Karpas-422 (cell line): Measurements from ENCODE around the gene KLF3. TPM values are rescaled to one million over a fixed set of nuclear protein-coding genes. Genes with fewer than 3 reads are reported as not detected.

Experiments
- DNase-seq: peaks from one replicate; pipeline ENCODE4 v3.0.0-alpha.2; 2015
- H2AFZ ChIP-seq: fragments of 200-600 bp; sonication (generic); 2 replicates; pipeline ENCODE4 v1.6.1; 2014; ENCODE audit warnings: antibody characterized with exemption, low read length, mixed read lengths
- H3K27ac ChIP-seq: fragments of 200-600 bp; sonication (generic); 2 replicates; pipeline ENCODE4 v1.5.1; 2014; ENCODE audit warnings: mild to moderate bottlenecking, low read length, moderate library complexity
- H3K27me3 ChIP-seq: fragments of 200-600 bp; sonication (generic); 2 replicates; pipeline ENCODE4 v1.6.1; 2014; ENCODE audit warnings: low read length, mixed read lengths
- H3K36me3 ChIP-seq: fragments of 200-600 bp; sonication (generic); 2 replicates; pipeline ENCODE4 v1.6.1; 2014; ENCODE audit warnings: low read length, mixed read lengths; ENCODE audit not compliant: insufficient read depth
- H3K4me1 ChIP-seq: fragments of 200-600 bp; sonication (generic); 2 replicates; pipeline ENCODE4 v1.6.1; 2014; ENCODE audit warnings: mild to moderate bottlenecking, low read length, mixed read lengths
- H3K4me2 ChIP-seq: fragments of 200-600 bp; sonication (generic); 2 replicates; pipeline ENCODE4 v1.6.1; 2014; ENCODE audit warnings: low read length, low read depth, mild to moderate bottlenecking; ENCODE audit not compliant: poor library complexity, severe bottlenecking
- H3K4me3 ChIP-seq: fragments of 200-600 bp; sonication (generic); 2 replicates; pipeline ENCODE4 v1.5.1; 2014; ENCODE audit warnings: mild to moderate bottlenecking, antibody characterized with exemption, low read length, mixed read lengths
- H3K79me2 ChIP-seq: fragments of 200-600 bp; sonication (generic); 2 replicates; pipeline ENCODE4 v1.6.1; 2014; ENCODE audit warnings: mild to moderate bottlenecking, low read length, mixed read lengths
- H3K9ac ChIP-seq: fragments of 200-600 bp; sonication (generic); 2 replicates; pipeline ENCODE4 v1.6.0; 2014; ENCODE audit warnings: low read length
- H3K9me2 ChIP-seq: fragments of 200-600 bp; sonication (generic), shearing (Covaris generic); replicated peaks from 2 replicates; pipeline ENCODE4 v1.6.0; 2014; ENCODE audit warnings: mild to moderate bottlenecking, low read length, moderate library complexity; ENCODE audit not compliant: insufficient read depth
- H3K9me3 ChIP-seq: fragments of 300-700, 200-600 bp; sonication (generic); 2 replicates; pipeline ENCODE4 v1.6.1; 2014; ENCODE audit warnings: low read length, mixed read lengths
- H4K20me1 ChIP-seq: fragments of 200-600 bp; sonication (generic); 2 replicates; pipeline ENCODE4 v1.6.1; 2014; ENCODE audit warnings: mild to moderate bottlenecking, antibody characterized with exemption, low read length, low read depth; ENCODE audit not compliant: insufficient read depth
- total RNA-seq: library from RNA; depleted of rRNA; stranded (reverse); fragments of >200 nt; shearing (Covaris generic); gene quantifications from 2 replicates; pipeline ENCODE4 v1.2.3, GENCODE V29; 2014; ENCODE audit warnings: low replicate concordance

Gene KLF3
- total RNA-seq, 1 experiment from 2014 or later = not detected

GRCh38 chr4:38734911-38735310, 70.9 kb downstream of the KLF3 start:
- no peak overlapping the region for H3K4me2 ChIP-seq

GRCh38 chr4:38735870-38736269, 71.9 kb downstream of the KLF3 start:
- no peaks in the 10 kb centered on the region for H3K36me3 ChIP-seq
- DNase-seq = no peak
- H3K9me3 ChIP-seq = peaks cover 5% of the 10 kb centered on the region; the same call in 1 of the 2 replicates
- H3K79me2 ChIP-seq = no peaks in the 10 kb centered on the region
- no peaks in the 10 kb centered on the region for H3K27me3 ChIP-seq
- H2AFZ ChIP-seq = no peak overlapping the region
- H3K9ac ChIP-seq = no peak overlapping the region
- no peaks in the 10 kb centered on the region for H3K9me2 ChIP-seq
- H3K4me1 ChIP-seq = no peaks in the 10 kb centered on the region
- no peak overlapping the region for H3K4me3 ChIP-seq
- H3K27ac ChIP-seq = no peak overlapping the region
- H4K20me1 ChIP-seq = no peaks in the 10 kb centered on the region
- no peak overlapping the region for H3K4me2 ChIP-seq

More at GRCh38 chr4:38734911-38735310, 70.9 kb downstream of the KLF3 start:
- no peak overlapping the region for H3K27ac ChIP-seq
- H4K20me1 ChIP-seq = no peaks in the 10 kb centered on the region
- H3K36me3 ChIP-seq = no peaks in the 10 kb centered on the region
- H3K27me3 ChIP-seq = no peaks in the 10 kb centered on the region
- H3K4me3 ChIP-seq = no peak overlapping the region
- H2AFZ ChIP-seq = no peak overlapping the region
- H3K9ac ChIP-seq = no peak overlapping the region
- no peaks in the 10 kb centered on the region for H3K4me1 ChIP-seq
- DNase-seq = no peak
- no peaks in the 10 kb centered on the region for H3K79me2 ChIP-seq
- no peaks in the 10 kb centered on the region for H3K9me2 ChIP-seq
- H3K9me3 ChIP-seq = peaks cover 5% of the 10 kb centered on the region; the same call in 1 of the 2 replicates

DNA sequence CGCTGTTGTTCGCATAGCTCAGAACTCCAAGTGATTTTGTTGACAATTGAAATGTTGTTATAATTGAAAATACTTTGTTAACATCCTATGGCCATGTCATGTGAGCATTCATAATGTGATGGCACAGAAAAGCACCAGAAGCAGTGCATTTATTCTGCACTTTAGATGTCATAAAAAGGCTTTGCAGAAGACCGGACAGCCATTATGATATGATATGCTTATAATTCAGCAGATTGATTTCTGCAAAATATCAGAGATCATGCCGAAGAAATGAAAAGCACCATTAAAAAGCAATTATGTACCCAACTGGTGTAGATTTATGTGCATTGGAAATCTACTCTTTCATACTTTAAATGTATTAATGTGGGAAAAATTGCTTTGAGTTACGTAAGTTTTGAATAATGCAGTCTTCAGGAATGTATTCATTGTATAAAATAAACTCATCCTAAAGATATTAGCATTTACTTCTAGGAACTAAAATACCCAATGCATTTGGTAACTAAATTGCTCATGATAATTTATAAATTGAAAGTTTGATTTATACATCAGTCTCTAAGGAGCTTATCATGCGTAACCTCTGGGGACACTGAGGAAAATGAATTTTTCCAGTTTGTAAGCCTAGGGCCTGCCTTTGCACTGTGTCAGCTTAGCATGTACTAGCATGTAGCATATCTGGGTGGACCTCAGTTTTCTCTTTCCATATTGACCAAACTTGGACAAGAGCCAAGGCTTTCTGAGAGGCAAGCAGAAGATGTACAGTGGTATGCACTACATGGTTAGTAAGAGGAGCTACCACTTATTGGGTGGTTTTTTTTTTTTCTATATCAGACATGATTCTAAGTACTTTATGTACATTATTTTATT, 75.2 kb downstream of the KLF3 start:
- no peaks in the 10 kb centered on the region for H3K9me2 ChIP-seq
- H3K27me3 ChIP-seq = no peaks in the 10 kb centered on the region
- no peak overlapping the region for H3K27ac ChIP-seq
- no peak overlapping the region for H3K4me3 ChIP-seq
- H4K20me1 ChIP-seq = no peaks in the 10 kb centered on the region
- H3K9me3 ChIP-seq = no peaks in the 10 kb centered on the region
- no peaks in the 10 kb centered on the region for H3K36me3 ChIP-seq
- DNase-seq = no peak
- no peaks in the 10 kb centered on the region for H3K79me2 ChIP-seq
- peaks cover 8% of the 10 kb centered on the region; the same call in 1 of the 2 replicates for H3K4me1 ChIP-seq
- no peak overlapping the region for H2AFZ ChIP-seq
- H3K9ac ChIP-seq = no peak overlapping the region
- H3K4me2 ChIP-seq = no peak overlapping the region

- H3K79me2 ChIP-seq = no peaks in the 10 kb centered on the region
- DNase-seq = no peak
- no peaks in the 10 kb centered on the region for H4K20me1 ChIP-seq
- no peaks in the 10 kb centered on the region for H3K9me2 ChIP-seq
- H3K9me3 ChIP-seq = no peaks in the 10 kb centered on the region
- no peak overlapping the region for H3K4me3 ChIP-seq
- no peak overlapping the region for H3K27ac ChIP-seq
- peaks cover 8% of the 10 kb centered on the region; the same call in 1 of the 2 replicates for H3K4me1 ChIP-seq
- no peak overlapping the region for H3K4me2 ChIP-seq
- no peaks in the 10 kb centered on the region for H3K36me3 ChIP-seq
- no peak overlapping the region for H3K9ac ChIP-seq
- H2AFZ ChIP-seq = no peak overlapping the region
- H3K27me3 ChIP-seq = no peaks in the 10 kb centered on the region
These were observed 76.3 kb downstream of the KLF3 start for GRCh38 chr4:38740303-38740702.

- Histone ChIP-seq H3K9me2 (no peaks in the 10 kb centered on the region), H3K9ac (no peak overlapping the region), H3K27ac (no peak overlapping the region), H2AFZ (no peak overlapping the region), H3K36me3 (no peaks in the 10 kb centered on the region), H3K4me2 (no peak overlapping the region), H4K20me1 (no peaks in the 10 kb centered on the region), H3K4me1 (peaks cover 8% of the 10 kb centered on the region; the same call in 1 of the 2 replicates), H3K79me2 (no peaks in the 10 kb centered on the region), H3K9me3 (no peaks in the 10 kb centered on the region; the same call in 1 of the 2 replicates), H3K27me3 (no peaks in the 10 kb centered on the region), H3K4me3 (no peak overlapping the region)
- no peak for DNase-seq
These were observed 79.9 kb downstream of the KLF3 start for GRCh38 chr4:38743866-38744265.

- no peaks in the 10 kb centered on the region for H3K79me2 ChIP-seq
- no peak overlapping the region for H3K9ac ChIP-seq
- peaks cover 8% of the 10 kb centered on the region; the same call in 1 of the 2 replicates for H3K4me1 ChIP-seq
- no peaks in the 10 kb centered on the region for H3K9me2 ChIP-seq
- H3K27ac ChIP-seq = no peak overlapping the region
- H3K27me3 ChIP-seq = no peaks in the 10 kb centered on the region
- H3K36me3 ChIP-seq = no peaks in the 10 kb centered on the region
- H3K4me2 ChIP-seq = no peak overlapping the region
- no peaks in the 10 kb centered on the region; the same call in 1 of the 2 replicates for H3K9me3 ChIP-seq
- DNase-seq = no peak
- H3K4me3 ChIP-seq = no peak overlapping the region
- no peak overlapping the region for H2AFZ ChIP-seq
- no peaks in the 10 kb centered on the region for H4K20me1 ChIP-seq
These were observed 81.9 kb downstream of the KLF3 start for GRCh38 chr4:38745881-38746280.

GRCh38 chr4:38747629-38748028, 83.6 kb downstream of the KLF3 start:
- DNase-seq = no peak
- H3K4me2 ChIP-seq = no peak overlapping the region
- H3K4me3 ChIP-seq = no peak overlapping the region
- H3K9me2 ChIP-seq = no peaks in the 10 kb centered on the region
- H4K20me1 ChIP-seq = no peaks in the 10 kb centered on the region
- H3K79me2 ChIP-seq = no peaks in the 10 kb centered on the region
- no peak overlapping the region for H3K9ac ChIP-seq
- no peaks in the 10 kb centered on the region for H3K27me3 ChIP-seq
- H3K9me3 ChIP-seq = no peaks in the 10 kb centered on the region; the same call in 1 of the 2 replicates
- no peak overlapping the region for H3K27ac ChIP-seq
- H3K4me1 ChIP-seq = peaks cover 8% of the 10 kb centered on the region; the same call in 1 of the 2 replicates
- no peak overlapping the region for H2AFZ ChIP-seq
- H3K36me3 ChIP-seq = no peaks in the 10 kb centered on the region

- no peak overlapping the region for H3K4me3 ChIP-seq
- no peak overlapping the region for H3K4me2 ChIP-seq
- H3K36me3 ChIP-seq = no peaks in the 10 kb centered on the region
- no peaks in the 10 kb centered on the region for H4K20me1 ChIP-seq
- no peak overlapping the region for H3K9ac ChIP-seq
- H3K27me3 ChIP-seq = no peaks in the 10 kb centered on the region
- H3K9me2 ChIP-seq = no peaks in the 10 kb centered on the region
- no peaks in the 10 kb centered on the region for H3K4me1 ChIP-seq
- no peak for DNase-seq
- H3K27ac ChIP-seq = no peak overlapping the region
- no peak overlapping the region for H2AFZ ChIP-seq
- H3K9me3 ChIP-seq = no peaks in the 10 kb centered on the region; the same call in 1 of the 2 replicates
- no peaks in the 10 kb centered on the region for H3K79me2 ChIP-seq
These were observed 85.3 kb downstream of the KLF3 start for GRCh38 chr4:38749336-38749735.
